GM19372 (cell line): ENCODE results near the gene TLCD3B.

Experiments used
- ATAC-seq: cut with Tn5 transposase; IDR thresholded peaks from one replicate; pipeline ENCODE4 v1.9.1; 2021; ENCODE audit warnings: mild to moderate bottlenecking, low read depth, moderate library complexity; ENCODE audit not compliant: unreplicated experiment

Gene TLCD3B

DNA sequence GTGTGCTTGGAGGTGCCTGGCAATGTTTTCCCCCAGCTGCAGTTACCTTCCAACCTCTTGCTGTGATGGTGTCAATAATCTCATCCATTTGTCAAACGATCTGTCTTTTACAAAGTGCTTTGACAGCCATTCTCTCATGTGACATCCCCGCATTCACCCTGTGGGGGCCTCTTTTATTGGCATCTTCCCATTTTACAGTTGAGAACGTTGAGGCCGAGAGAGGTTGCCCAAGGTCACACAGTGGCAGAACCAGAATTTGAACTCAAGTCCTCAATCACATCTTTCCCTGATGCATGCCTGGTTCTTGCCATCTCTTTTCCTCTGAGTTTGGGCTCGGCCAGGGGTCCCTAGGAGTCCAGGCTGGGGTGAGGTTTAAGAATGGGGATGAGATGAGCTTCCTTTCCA lies 55.9 kb downstream of the TLCD3B start:
- ATAC-seq, result no peak
